Endometrial microvascular endothelial cells (primary cell): ENCODE data around the gene SUPT5H. TPM values are rescaled to one million over a fixed set of nuclear protein-coding genes. Genes with fewer than 3 reads are reported as not detected.

ENCODE experiments used
- in situ Hi-C: cut with HindIII; loops from 2 replicates; pipeline ENCODE4 v1.10.0; 2017; ENCODE audit warnings: low sequenced_read_pairs, low pct_unique_long_range_greater_than_20kb; ENCODE audit errors: inconsistent ontology term
- total RNA-seq: library from RNA; depleted of rRNA; stranded (reverse); fragments of >200 nt; gene quantifications from one replicate; pipeline ENCODE4 v1.2.3, GENCODE V29; 2015; ENCODE audit errors: inconsistent ontology term

The SUPT5H gene
- total RNA-seq, 1 donor from 2014 or later = 64.7 TPM

DNA sequence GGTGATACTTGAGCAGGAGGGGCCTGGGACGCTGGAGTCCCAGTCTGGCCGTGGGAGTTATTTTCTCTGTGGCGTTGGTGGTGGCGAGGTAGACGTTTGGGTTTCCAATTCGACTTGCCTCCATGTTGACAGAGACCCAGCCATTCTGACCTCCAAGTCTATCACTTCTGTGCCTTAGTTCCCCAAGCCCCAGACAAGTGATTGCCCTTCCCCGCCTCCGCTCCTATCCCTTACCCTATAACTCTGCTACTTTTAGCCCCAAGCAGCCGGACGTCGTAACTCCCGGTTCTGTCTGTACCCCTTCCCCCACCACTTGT, 35.8 kb downstream of the SUPT5H start:
- in situ Hi-C loops = no loop called here

DNA sequence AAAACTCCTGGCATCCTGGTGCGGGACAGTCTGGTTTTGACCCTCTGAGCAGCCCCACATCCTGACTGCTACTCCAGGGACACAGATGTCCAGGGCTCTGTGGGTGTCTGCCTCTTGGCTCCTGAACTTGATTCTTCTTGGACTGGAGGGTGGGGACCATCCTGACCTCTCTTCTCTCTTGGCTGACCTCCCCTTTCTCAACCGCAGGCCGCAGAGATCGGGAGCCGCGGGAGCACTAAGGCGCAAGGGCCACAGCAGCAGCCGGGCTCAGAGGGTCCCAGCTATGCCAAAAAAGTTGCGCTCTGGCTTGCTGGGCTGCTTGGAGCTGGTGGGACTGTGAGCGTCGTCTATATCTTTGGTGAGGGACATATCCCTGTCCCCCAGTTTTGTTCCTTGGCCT, 36.3 kb downstream of the SUPT5H start:
- in situ Hi-C loops = no loop called here

DNA sequence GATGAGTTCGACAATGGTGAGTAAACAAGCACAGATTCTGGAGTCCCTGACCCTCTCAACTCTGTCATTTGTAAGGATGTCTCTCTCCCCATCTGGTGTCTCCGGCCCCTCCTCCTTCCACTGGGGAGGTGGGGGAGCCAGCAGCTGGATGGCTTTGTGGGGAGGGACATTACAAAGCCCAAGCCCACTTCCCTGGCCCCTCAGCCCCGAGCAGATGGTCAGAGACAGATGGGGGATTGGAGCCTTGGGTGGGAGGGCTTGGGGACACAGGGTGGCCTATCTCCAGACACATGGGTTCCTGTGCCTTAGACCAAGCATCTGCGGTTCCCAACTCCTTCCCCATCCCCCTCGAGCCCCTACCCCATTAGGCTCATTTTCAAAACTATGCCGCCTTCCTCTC, 37.8 kb downstream of the SUPT5H start:
- in situ Hi-C loops = no loop called here

DNA sequence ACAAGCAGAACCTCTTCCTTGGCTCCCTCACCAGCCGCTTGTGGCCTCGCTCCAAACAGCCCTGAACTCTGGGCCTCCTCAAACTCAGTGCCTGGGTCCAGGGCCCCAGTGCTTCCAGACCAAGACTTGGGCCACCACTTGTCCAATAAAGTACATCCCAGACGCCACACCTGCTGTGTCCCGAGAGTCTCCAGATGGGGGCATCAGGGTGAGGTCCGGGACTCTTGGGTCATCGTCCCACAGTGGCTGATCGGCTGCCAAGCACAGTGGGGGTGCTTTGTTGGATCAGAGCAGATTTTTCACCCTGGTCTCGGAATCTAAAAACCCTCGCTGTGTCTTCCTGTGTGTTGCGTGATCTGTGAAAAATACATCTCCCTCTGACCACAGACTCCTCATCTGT, 44.4 kb downstream of the SUPT5H start:
- in situ Hi-C loops = no loop called here

DNA sequence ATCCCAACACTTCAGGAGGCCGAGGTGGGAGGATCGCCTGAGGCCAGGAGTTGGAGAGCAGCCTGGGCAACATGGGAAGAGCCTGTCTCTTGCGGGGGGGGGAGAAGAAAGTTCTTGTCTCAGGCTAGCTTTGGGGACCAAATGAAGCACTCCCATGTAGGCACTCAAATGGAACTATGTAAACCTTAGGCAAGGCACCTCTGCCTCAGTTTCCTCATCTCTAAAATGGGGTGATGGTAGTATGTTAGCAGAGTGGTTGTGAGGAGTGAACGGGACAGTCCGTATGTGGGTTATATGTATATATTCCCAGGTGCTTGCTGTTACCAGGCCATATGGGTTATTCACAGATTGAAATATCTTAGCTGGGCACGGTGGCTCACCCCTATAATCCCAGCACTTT, 46.8 kb downstream of the SUPT5H start:
- in situ Hi-C loops = no loop called here

DNA sequence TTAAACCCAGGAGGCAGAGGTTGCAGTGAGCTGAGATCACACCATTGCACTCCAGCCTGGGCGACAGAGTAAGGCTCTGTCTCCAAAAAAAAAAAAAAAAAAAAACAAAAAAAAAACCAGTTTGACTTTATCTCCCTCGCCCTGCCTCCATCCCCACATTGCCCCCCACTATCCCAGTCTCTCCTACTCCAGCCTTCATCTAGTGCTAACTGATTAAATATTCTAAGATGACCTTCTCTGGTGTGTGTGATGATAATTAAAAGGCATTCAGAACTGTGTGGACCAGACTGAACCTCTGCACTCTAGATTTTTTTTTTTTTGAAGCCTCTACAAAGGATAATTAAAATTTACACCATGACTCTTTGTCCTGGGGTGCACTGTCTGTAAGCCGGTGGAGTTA, 47.4 kb downstream of the SUPT5H start:
- in situ Hi-C loops = no loop called here

DNA sequence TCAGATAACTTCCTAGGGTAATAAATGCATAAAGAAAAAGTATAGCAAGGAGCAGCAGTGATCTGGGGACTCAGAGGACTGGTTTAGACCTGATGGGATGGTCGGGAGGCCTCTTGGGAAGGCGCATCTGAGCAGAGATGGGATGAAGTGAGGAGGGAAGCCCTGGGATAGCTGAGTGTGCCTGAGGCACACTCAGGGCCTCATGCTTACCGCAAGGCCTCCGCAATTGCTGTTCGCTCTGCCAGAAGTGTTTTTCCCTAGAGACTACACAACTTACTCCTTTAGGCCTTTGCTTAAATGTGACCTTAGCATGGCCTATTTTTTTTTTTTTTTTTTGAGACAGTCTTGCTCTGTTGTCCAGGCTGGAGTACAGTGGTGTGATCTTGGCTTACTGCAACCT, 49.3 kb downstream of the SUPT5H start:
- in situ Hi-C loops = no loop called here

DNA sequence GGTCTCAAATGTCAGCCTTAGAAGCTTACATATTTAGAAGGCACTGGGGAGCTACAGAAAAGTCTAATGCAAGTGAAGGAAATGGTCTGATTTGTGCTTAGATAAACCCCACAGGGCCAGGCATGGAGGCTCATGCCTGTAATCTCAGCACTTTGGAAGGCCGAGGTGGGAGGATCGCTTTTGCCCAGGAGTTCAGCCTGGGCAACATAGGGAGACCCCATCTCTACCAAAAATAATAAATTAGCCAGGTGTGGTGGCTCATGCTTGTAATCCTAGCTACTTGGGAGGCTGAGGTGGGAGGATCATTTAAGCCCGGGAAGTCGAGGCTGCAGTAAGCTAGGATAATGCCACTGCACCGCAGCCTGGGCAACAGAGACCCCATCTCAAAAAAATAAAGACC, 50.7 kb downstream of the SUPT5H start:
- in situ Hi-C loops = no loop called here

DNA sequence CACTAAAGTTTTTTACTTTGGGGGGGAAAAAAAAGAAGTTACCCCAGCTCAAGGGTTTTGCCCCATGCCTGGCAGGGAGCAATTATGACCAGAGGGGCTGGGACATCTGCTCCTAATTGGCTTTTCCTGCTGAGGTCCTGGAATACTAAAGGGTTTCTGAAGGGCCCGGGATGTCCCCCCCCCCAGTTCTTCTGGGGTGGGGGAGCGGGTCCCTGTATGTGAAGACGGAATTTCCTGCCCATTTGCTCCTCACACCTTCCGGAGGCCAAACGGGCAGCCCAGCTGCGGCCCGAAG, 52.3 kb downstream of the SUPT5H start:
- in situ Hi-C loops = no loop called here

DNA sequence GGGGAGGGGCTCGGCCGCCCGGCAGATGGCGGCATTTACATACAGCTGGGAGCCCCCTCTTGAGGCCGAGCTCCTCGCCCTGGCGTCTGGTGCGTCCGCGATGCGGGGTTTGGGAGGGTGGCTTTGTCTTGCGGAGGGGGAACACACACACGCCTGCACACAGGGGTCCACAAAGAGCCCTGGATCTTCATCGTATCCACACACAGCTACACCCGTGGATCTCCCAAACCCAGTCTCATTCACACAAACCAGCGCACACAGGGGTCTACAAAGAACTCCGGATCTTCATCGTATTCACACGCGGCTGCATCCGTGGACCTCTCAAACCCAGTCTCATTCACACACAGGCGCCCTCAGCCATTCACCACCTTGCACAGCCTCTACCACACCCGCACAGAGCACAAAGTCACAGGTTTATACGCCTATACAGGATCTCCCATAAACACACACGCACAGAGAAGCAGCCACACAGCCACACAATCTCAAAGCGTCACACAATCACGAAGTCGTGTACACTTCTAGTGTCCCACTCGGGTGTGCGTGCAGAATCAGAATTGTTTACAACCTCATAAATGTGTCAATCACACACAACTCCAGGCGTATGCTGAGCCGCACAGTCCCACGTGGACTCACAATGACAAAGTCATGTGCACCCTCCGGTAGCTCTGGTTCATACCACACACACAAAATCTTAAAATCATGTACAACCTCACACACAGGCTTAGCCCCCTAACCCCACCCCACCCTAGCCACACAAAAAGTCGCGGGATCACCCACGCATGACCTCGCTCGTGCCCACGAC, 52.8 kb downstream of the SUPT5H start:
- in situ Hi-C loops = no loop called here

DNA sequence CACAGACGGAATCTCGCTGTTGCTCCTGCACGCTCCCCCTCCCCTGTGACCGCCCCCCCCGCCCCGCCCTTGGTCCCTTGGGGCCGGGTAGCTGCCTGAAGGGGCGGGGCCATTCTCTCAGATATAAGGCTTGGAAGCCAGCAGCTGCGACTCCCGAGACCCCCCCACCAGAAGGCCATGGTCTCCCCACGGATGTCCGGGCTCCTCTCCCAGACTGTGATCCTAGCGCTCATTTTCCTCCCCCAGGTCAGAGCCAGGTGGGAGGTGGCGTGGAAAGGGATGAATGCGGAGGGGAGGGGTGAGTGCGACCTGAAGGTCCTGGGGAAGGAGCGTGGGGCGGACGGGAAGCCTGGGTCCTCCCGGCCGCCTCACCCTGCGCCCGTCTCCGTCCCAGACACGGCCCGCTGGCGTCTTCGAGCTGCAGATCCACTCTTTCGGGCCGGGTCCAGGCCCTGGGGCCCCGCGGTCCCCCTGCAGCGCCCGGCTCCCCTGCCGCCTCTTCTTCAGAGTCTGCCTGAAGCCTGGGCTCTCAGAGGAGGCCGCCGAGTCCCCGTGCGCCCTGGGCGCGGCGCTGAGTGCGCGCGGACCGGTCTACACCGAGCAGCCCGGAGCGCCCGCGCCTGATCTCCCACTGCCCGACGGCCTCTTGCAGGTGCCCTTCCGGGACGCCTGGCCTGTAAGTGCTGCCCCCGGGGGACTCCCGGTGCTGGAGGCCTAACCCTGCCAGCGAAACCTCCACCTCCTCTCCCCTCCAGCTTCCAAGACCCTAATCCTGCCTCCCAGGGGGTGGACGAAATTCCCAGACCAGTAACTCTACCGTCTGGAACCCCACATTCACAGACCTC, 53.6 kb downstream of the SUPT5H start, which contains the start of gene DLL3:
DLL3 (plus strand) TSS at position 150 of the 845 bp plus-strand sequence; CDS start at position 178, 28 bp downstream.
- in situ Hi-C loops = no loop called here

DNA sequence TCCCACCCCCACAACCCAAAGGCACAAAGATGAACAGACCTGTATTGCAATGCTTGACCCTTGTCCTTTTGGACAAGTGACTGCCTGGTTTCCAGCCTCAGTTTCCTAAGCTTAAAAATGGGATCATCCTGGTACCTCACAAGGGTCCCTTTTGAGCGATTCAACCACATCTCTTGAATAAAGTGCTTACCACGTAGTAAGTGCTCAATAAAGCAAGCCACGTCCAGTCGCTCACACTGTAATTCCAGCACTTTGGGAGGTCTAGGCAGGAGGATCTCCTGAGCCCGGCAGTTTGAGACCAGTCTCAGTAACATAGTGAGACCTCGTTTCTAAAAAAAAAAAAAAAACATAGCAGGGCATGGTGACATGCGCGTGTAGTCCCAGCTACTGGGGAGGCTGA, 54.5 kb downstream of the SUPT5H start:
- in situ Hi-C loops = no loop called here

DNA sequence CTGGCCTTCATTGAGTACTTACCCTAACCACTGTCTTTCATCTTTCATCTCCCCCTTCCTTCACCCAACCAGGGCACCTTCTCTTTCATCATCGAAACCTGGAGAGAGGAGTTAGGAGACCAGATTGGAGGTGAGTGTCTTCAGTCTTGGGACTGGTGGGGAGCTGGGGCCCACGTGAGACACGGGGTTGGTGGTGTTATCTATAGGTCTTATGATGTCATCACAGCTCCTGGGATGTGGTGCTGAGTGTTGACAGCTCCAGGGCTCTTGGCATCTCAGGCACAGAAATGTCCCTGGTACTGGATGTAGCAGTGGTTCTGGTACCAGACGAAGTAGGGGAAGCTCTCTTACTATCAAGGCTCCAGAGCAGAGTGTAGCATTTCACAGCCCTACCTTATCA, 55.2 kb downstream of the SUPT5H start:
- in situ Hi-C loops = no loop called here

DNA sequence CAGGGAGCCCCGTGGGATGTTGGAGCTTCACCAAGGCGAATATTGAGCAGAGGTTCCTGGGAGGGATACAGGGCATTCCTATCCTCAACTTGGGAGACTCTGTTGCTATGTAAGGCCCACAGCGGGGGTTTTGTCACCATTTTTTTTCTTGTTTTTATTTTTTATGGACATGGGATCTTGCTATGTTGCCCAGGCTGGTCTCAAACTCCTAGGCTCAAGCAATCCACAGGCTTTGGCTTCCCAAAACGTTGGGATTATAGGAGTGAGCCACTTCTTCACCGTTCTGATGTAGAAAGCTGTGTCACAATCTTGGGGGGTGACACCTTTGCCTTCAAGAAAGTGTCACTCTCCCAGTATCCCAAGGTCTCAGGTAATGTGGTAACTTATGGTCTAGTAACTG, 56.0 kb downstream of the SUPT5H start:
- in situ Hi-C loops = no loop called here

DNA sequence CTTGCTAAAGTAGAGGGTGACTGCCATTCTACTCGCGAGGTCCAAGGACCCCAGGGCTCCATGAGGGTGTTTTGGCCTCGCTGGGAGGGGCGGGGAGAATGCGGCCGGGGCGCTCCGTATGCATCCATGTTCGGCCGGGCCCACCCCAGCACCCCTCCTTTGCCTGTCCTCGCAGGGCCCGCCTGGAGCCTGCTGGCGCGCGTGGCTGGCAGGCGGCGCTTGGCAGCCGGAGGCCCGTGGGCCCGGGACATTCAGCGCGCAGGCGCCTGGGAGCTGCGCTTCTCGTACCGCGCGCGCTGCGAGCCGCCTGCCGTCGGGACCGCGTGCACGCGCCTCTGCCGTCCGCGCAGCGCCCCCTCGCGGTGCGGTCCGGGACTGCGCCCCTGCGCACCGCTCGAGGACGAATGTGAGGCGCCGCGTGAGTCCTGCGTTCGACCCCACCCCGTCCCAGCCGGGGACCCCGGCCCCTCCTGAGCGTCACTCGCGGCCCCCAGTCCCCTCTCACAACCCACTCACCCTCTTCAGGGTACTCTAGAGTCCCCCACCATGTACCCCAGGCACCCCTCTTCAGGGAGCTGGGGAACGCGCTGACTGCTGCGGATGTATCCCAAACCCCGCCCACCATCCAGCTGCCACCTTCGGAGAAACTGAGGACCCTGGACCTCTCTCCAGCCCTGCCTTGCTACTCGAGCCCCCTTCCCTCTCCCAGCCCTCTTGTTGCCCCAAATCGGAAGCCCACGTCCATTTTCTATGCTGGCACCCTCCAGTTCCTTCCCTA, 57.4 kb downstream of the SUPT5H start:
- in situ Hi-C loops = no loop called here

DNA sequence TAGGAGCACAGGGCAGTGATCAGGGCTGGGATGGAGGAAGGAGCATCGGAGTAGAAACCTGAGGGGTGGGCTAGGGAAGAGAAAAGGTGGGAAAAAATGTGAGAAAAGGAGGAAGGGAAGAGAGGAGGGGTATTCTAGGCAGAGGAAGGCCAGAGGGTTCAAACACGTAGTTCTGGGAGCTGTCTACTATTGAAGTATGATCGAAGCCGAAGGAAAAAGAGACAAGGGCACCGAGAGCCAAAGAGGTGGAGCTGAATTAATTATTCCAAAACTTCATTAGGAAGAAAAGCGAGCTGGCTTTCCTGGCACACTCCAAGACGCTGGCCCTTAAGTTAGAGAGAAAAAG, 61.2 kb downstream of the SUPT5H start:
- in situ Hi-C loops = no loop called here

DNA sequence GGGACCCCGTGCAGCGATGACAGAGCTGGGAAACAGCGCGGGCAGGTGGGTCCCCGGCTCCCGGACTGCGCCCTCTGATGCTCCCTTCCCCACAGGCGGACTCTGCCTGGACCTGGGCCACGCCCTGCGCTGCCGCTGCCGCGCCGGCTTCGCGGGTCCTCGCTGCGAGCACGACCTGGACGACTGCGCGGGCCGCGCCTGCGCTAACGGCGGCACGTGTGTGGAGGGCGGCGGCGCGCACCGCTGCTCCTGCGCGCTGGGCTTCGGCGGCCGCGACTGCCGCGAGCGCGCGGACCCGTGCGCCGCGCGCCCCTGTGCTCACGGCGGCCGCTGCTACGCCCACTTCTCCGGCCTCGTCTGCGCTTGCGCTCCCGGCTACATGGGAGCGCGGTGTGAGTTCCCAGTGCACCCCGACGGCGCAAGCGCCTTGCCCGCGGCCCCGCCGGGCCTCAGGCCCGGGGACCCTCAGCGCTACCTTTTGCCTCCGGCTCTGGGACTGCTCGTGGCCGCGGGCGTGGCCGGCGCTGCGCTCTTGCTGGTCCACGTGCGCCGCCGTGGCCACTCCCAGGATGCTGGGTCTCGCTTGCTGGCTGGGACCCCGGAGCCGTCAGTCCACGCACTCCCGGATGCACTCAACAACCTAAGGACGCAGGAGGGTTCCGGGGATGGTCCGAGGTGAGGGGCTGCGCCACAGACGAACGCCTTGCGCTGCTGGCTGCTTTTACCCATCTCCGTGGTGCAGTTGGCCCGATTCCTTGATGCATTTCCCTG, 61.7 kb downstream of the SUPT5H start:
- in situ Hi-C loops = no loop called here

DNA sequence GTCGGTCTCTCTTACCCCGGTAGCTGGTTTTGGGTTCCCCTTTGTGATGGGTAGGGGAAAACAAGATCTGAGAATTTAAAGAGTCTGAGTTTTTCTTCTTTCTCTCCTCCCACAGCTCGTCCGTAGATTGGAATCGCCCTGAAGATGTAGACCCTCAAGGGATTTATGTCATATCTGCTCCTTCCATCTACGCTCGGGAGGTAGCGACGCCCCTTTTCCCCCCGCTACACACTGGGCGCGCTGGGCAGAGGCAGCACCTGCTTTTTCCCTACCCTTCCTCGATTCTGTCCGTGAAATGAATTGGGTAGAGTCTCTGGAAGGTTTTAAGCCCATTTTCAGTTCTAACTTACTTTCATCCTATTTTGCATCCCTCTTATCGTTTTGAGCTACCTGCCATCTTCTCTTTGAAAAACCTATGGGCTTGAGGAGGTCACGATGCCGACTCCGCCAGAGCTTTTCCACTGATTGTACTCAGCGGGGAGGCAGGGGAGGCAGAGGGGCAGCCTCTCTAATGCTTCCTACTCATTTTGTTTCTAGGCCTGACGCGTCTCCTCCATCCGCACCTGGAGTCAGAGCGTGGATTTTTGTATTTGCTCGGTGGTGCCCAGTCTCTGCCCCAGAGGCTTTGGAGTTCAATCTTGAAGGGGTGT, 62.5 kb downstream of the SUPT5H start:
- in situ Hi-C loops = no loop called here

DNA sequence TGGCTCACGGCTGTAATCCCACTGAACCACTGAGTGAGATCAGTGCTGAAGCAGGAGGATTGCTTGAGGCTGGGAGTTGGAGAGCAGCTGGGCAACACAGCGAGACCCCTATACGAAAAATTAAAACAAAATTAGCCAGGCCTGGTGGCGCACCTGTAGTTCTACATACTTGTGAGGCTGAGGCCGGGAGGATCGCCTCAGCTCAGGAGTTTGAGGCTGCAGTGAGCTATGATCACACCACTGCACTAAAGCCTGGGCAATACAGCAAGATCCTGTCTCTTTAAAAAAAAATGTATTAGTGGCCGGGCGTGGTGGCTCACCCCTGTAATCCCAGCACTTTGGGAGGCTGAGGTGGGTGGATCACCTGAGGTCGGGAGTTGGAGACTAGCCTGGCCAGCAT, 63.2 kb downstream of the SUPT5H start:
- in situ Hi-C loops = no loop called here
